ENCODE data around the gene BCAS3.

BCAS3 gene

DNA sequence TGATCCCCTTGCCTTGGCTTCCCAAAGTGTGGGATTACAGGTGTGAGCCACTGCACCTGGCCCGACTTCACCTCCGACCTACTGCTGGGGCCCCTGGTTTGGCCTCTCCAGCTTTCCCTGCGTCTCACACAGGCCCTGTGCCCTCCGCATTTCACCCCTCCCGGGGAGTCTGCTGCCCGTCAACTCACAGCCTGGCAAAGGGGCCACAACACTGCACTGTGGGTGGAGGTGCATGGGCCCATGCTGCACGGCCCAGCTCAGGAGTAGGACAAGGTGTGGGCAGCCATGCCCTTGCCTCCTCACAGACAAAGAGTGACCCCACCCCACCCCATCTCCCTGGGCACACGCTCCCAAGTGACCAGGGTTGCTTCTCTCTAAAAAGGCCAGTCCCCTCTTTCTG, 709.4 kb downstream of the BCAS3 start:
- no peak overlapping the region for H3K4me3 Mint-ChIP-seq
- no peak for ATAC-seq (replicated peaks; ENCODE audit: extremely low read depth, poor library complexity, severe bottlenecking)
- H3K27me3 Mint-ChIP-seq, result no peaks in the 10 kb centered on the region

DNA sequence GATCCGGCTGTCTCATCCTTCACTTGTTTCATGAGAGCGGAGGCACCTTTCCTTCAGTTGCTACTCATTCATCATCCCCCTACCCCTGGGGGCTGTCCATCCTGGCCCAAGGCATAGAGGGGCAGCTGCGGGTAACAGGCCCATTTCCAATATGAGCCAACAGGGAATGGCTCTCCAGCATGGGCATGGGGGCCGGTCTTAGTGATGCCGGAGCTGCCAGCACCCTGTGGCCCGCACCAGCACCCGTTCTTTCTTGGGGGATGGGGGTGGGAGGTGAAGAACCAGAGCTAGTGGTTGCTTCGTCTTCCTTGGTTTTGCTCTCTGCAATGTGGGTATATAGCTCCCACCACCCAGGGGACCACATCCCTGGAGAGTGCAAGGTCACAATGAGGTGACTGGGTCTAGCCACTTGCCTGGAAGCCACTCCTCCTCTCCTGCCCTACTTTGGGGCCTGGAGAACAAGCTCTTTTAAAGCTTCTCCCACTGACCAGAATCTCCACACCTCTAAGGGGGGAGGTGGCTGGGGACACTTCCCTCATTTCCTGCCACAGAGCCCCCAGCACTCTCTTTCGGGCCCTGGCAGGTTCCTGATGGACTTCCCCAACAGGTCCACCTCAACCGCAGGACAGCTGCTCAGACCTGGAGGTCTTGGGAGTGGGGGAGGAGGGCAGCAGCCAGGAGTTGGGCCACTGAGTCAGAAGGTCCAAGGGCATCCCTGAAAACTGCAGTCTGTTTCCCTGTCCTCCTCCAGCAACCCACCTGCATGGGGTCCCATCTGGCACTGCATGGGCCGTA, 710.1 kb downstream of the BCAS3 start:
- Mint-ChIP-seq H3K36me3 (ENCODE audit: insufficient read depth) (peaks cover 4% of the 10 kb centered on the region), H3K9me3 (no peaks in the 10 kb centered on the region), H3K4me3 (no peak overlapping the region), H3K4me1 (peaks cover 7% of the 10 kb centered on the region), H3K27ac (ENCODE audit: low read depth) (no peak overlapping the region), H3K27me3 (no peaks in the 10 kb centered on the region)
- no peak for ATAC-seq (replicated peaks; ENCODE audit: extremely low read depth, poor library complexity, severe bottlenecking)
- DNase-seq (ENCODE audit: low spot score in 2 of 2), result no peak

More for the DNA sequence above, 709.4 kb downstream of the BCAS3 start:
- Mint-ChIP-seq H3K27ac (ENCODE audit: low read depth) (no peak overlapping the region), H3K9me3 (no peaks in the 10 kb centered on the region), H3K36me3 (ENCODE audit: insufficient read depth) (peaks cover 3% of the 10 kb centered on the region), H3K4me1 (peaks cover 7% of the 10 kb centered on the region)
- no peak for DNase-seq (ENCODE audit: low spot score in 2 of 2)

DNA sequence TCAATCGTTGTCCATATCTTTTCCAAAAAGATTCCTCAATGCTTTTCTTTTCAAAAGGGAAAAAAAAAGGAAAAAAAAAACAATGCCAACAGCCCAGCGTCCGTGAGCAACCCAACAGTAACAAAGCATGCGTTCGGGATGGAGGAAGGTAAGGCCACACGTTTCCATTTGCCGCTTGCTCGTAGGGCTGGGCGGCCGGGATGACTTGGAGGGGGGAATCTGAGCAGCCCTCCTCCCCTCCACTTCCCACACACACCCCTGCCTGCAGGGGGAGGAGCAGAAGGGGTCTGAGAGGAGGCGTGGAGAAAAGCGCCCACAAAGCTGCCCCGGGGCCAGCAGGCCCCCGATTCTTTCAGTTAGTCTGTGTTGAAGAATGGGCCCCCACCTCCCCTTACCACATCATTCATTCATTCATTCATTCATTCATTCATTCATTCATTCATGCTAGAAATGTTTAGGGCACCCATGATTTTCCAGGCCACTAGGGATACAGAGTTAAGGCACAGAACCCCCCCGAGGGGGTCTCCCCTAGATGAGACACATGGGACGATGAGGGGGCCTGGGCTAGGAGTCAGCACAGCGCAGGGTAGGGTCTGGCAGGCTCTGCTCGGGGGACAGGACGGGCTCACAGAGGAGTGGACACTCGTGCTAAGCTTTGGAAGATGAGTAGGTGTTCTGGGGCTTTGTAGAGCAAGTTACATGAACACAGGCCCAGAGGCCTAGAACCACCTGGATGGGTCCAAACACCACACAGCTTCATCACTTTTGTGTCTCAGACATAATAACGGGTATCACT, 711.1 kb downstream of the BCAS3 start:
- Mint-ChIP-seq H3K9me3 (no peaks in the 10 kb centered on the region), H3K36me3 (ENCODE audit: insufficient read depth) (peaks cover 6% of the 10 kb centered on the region), H3K4me3 (no peak overlapping the region), H3K27ac (ENCODE audit: low read depth) (no peak overlapping the region), H3K4me1 (peaks cover 7% of the 10 kb centered on the region), H3K27me3 (no peaks in the 10 kb centered on the region)
- DNase-seq (ENCODE audit: low spot score in 2 of 2), result no peak
- no peak for ATAC-seq (replicated peaks; ENCODE audit: extremely low read depth, poor library complexity, severe bottlenecking)

DNA sequence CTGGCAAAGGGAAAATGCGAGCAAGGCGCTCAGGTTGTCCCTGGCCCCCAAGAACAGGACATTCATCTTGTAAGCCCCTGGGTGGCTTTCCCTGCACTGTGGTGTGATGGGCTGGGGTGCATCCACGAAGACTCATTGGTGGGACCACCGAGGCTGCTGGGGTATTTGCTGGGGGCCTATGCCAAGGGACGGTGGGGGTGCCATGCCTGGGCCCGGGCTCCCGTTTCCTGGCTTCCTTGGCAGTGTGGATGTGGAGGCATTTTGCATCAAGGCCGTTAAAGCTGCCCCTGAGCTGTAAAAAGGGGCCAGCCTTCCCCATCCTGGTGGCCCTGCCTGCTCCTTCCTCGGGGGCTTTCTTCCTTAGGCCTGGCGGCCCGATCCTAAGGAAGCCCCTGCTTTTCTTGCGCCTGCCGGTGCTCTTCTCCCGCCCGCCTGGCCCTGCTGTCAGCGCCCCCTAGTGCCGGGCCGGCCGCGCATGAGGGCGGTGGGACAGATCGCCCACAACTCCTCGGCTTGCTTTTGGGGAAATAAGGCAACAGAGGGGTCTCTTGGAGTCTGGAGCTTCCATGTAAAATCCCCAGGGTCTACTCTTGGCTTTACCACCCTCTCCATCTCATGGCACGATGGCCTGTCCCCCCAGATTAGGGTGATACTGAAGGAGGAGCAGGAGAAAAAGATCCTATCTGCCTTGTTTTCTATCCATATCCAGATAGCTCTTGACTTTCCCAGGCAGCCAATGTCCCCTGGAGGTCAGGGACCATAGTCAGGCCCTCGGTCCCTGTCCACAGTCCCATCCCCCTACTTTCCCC, 712.2 kb downstream of the BCAS3 start:
- DNase-seq (ENCODE audit: low spot score in 2 of 2) (no peak), ATAC-seq (replicated peaks; ENCODE audit: extremely low read depth, poor library complexity, severe bottlenecking) (no peak)
- Mint-ChIP-seq H3K27ac (ENCODE audit: low read depth) (no peak overlapping the region), H3K9me3 (no peaks in the 10 kb centered on the region), H3K36me3 (ENCODE audit: insufficient read depth) (peaks cover 4% of the 10 kb centered on the region), H3K27me3 (peaks cover under 1% of the 10 kb centered on the region), H3K4me1 (peaks cover 7% of the 10 kb centered on the region), H3K4me3 (no peak overlapping the region)

DNA sequence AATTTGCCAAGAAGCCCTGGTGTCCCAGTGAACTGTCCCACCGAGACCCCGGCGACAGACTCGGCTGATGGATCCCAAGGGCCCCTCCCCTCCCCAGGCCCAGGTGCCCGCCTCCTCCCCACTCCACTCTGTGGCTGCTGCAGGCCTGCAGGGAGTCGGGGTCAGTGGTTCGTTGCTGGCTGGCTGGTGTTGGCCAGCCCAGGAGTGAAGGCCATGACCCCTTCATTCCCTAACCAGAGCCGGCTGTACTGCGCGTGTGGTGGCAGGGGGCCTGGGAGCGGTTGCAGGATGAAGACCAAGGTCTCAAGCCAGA, 712.8 kb downstream of the BCAS3 start:
- no peaks in the 10 kb centered on the region for H3K9me3 Mint-ChIP-seq
- peaks cover 6% of the 10 kb centered on the region for H3K36me3 Mint-ChIP-seq (ENCODE audit: insufficient read depth)
- ATAC-seq (replicated peaks; ENCODE audit: extremely low read depth, poor library complexity, severe bottlenecking) (no peak), DNase-seq (ENCODE audit: low spot score in 2 of 2) (no peak)
- peaks cover 7% of the 10 kb centered on the region for H3K4me1 Mint-ChIP-seq
- peaks cover 6% of the 10 kb centered on the region for H3K27me3 Mint-ChIP-seq
- no peak overlapping the region for H3K27ac Mint-ChIP-seq (ENCODE audit: low read depth)
- no peak overlapping the region for H3K4me3 Mint-ChIP-seq

DNA sequence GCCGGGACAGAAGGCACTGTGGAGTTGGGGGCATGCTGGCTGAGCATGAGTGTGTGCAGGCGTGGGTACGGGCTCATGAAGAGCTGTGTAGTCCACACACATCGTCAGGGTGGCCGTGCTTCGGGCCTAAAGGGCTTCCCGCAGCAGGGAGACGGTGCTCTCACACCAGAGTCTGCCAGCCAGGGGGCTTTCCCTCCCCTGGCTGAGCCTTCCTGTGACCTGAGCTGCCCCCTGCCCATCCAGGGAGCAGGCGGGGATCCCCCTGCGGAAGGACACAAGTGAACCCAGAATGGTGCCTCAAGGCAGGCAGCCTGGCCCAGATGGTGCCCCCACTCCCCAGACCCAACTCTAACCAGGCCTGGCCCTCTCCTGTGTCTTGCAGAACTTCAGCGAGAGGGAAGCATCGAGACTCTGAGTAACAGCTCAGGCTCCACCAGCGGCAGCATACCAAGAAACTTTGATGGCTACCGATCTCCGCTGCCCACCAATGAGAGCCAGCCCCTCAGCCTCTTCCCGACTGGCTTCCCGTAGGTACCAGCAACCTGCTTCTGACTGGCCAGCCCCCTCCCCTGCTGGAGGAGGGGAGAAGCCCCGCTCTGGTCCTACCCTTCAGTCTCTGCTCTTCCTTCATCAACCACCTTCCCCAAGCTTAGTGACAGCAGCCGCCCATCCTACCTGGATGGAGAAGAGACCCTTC, 714.1 kb downstream of the BCAS3 start:
- peaks cover 14% of the 10 kb centered on the region for H3K27me3 Mint-ChIP-seq
- no peak overlapping the region for H3K4me3 Mint-ChIP-seq
- ATAC-seq (replicated peaks; ENCODE audit: extremely low read depth, poor library complexity, severe bottlenecking) (no peak), DNase-seq (ENCODE audit: low spot score in 2 of 2) (no peak)
- H3K36me3 Mint-ChIP-seq (ENCODE audit: insufficient read depth), result peaks cover 7% of the 10 kb centered on the region
- no peaks in the 10 kb centered on the region for H3K9me3 Mint-ChIP-seq
- H3K27ac Mint-ChIP-seq (ENCODE audit: low read depth), result no peak overlapping the region
- H3K4me1 Mint-ChIP-seq, result peaks cover 7% of the 10 kb centered on the region

DNA sequence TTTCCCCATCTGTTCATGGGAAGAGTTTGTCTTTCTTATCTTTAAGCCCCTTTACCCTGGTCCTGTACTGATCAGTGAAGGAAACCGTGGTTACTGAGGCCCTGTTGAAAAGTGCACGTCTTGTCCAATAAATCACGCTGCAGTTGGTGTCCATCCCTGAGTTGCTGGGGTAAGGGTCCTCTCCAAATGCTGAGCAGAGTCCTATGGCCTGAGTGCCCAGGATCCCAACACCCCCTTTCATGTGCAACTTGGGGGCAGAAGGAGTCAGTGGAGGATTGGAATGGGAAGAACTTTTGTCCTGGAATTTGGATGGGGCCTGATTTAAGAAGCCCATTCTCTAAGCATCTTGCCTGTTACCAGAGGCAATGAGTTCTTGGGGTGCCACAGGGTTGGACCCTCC, 715.0 kb downstream of the BCAS3 start:
- Mint-ChIP-seq H3K27ac (ENCODE audit: low read depth) (no peak overlapping the region), H3K4me3 (no peak overlapping the region), H3K9me3 (no peaks in the 10 kb centered on the region), H3K36me3 (ENCODE audit: insufficient read depth) (peaks cover 7% of the 10 kb centered on the region), H3K4me1 (peaks cover 7% of the 10 kb centered on the region), H3K27me3 (peaks cover 16% of the 10 kb centered on the region)
- ATAC-seq (replicated peaks; ENCODE audit: extremely low read depth, poor library complexity, severe bottlenecking) (no peak), DNase-seq (ENCODE audit: low spot score in 2 of 2) (no peak)

DNA sequence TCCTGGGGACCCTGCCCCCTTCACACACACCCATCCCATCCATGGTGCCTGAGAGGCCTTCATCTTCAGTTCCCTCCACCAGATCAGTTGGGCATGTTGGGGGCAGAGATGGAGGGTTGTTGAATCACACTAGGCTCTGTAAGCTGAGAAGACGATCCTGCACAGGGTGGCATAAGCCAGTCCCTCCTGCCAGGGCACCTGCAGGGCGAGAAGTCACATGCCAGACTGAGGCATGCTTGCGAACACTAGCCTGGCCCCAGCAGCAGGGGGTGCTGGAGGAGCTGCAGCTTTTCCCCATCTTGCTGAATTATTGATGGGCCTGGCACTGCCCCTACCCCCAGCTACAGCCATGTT, 715.9 kb downstream of the BCAS3 start:
- DNase-seq (ENCODE audit: low spot score in 2 of 2), result no peak
- ATAC-seq (replicated peaks; ENCODE audit: extremely low read depth, poor library complexity, severe bottlenecking), result no peak

DNA sequence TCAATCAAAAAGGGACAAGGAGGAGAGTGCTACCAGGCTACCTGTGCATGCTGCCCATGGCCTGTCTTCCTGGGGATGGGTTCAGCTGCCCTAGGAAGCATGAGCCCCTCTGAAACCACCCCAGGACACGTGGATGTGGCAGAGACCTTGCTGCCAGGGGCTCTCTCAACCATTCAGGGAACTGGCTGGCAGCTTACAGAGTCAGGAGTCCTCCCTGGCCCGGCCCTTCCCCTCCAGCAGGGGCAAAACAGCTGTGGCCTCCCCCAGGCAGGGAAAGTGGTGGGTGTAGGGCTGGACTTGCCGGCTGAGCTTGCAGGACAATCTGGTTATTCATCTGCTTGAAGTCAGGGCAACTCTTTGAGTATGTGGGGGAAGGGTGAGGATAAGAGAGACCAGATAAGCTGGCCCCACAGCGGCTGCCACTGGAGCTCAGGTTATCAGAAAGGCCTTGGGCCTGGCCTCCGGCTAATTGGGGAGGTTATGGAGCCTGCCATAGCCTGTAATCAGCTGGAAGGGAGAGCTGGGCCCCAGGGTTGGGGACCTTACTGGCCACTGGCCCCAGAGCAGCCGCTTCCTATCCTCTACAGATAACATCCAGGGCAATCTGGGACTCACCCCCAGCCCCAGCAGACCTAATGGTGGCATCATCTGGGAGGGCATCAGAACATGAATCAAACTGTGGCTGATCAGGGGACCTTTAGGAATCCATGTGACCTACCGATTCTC, 716.4 kb downstream of the BCAS3 start:
- H3K27ac Mint-ChIP-seq (ENCODE audit: low read depth), result no peak overlapping the region
- ATAC-seq (replicated peaks; ENCODE audit: extremely low read depth, poor library complexity, severe bottlenecking), result no peak
- H3K36me3 Mint-ChIP-seq (ENCODE audit: insufficient read depth), result peaks cover 12% of the 10 kb centered on the region
- no peaks in the 10 kb centered on the region for H3K9me3 Mint-ChIP-seq
- DNase-seq (ENCODE audit: low spot score in 2 of 2), result no peak
- no peak overlapping the region for H3K4me3 Mint-ChIP-seq
- H3K27me3 Mint-ChIP-seq, result peaks cover 29% of the 10 kb centered on the region
- H3K4me1 Mint-ChIP-seq, result peaks cover 15% of the 10 kb centered on the region

More for the DNA sequence above, 715.9 kb downstream of the BCAS3 start:
- H3K4me3 Mint-ChIP-seq, result no peak overlapping the region
- no peaks in the 10 kb centered on the region for H3K9me3 Mint-ChIP-seq
- H3K27ac Mint-ChIP-seq (ENCODE audit: low read depth), result no peak overlapping the region
- peaks cover 11% of the 10 kb centered on the region for H3K36me3 Mint-ChIP-seq (ENCODE audit: insufficient read depth)
- H3K27me3 Mint-ChIP-seq, result peaks cover 24% of the 10 kb centered on the region
- peaks cover 16% of the 10 kb centered on the region for H3K4me1 Mint-ChIP-seq

DNA sequence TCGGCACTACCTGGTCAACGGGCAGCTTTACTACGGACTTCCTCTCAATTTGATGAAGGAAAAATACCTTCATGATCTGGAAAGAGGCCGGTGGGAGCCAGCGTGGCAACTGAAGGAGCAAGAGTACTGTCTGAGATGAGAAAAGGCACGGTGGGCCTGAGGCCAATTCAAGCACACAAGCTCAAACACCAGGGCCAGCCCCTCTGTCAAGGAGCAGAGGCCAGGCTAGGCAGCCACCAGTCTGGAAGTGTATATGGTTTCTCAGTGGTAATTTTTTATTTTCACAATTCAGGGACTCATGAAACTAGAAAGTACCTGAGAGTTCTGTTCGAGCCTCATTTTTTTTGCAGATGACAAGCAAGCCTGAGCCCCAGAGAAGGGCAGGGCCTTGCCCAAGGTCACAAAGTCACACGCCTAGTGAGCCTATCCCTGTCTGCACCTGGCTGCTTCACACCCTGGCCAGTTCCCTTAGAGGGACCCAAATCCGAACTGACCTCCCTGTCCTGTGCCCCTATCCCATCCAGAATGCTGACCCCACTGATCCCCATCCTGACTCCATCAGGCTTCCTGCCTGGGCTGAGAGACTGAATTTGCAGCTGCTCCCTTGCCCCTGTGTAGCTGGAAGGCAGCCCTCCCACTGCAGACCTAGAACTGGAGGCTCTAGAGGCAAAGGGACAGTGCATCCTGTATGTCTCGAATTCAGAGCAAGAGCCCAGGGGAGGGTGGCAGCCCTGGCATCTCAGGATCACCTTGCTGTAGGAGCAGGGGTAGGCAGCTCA, 717.2 kb downstream of the BCAS3 start:
- peaks cover 29% of the 10 kb centered on the region for H3K27me3 Mint-ChIP-seq

DNA sequence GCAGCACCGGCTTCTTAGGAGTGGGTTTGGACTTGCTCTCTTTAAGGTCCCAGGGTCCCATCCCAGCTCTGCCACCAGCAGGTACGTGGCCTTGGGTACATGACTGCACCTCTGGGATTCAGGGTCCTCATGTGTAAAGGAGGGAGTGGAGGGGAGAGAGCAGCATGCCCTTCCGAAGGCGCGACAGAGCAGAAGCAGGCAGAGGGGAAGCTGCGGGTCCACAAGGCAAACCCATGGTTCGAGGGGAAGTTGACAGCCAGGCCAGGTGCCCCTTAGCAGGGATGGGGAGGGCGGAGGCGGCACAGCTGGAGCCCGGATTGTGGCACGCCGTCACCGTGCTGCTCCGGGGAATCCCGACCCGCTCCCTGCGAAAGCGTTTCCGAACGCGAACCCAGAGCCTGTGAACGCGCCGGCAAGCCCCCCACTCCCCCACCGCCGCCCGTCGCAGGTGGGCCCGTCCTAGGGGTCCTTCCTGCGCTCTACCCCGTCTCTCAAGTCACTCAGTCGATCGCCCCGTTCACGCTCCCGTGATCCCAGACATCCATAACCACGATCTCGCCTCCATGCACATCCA, 717.8 kb downstream of the BCAS3 start:
- Mint-ChIP-seq H3K27me3 (peaks cover 29% of the 10 kb centered on the region), H3K4me1 (peaks cover 12% of the 10 kb centered on the region), H3K27ac (ENCODE audit: low read depth) (no peak overlapping the region), H3K36me3 (ENCODE audit: insufficient read depth) (peaks cover 12% of the 10 kb centered on the region), H3K9me3 (no peaks in the 10 kb centered on the region), H3K4me3 (no peak overlapping the region)
- ATAC-seq (replicated peaks; ENCODE audit: extremely low read depth, poor library complexity, severe bottlenecking) (no peak), DNase-seq (ENCODE audit: low spot score in 2 of 2) (no peak)

More for the DNA sequence above, 717.2 kb downstream of the BCAS3 start:
- Mint-ChIP-seq H3K9me3 (no peaks in the 10 kb centered on the region), H3K4me1 (peaks cover 12% of the 10 kb centered on the region), H3K4me3 (no peak overlapping the region), H3K27ac (ENCODE audit: low read depth) (no peak overlapping the region), H3K36me3 (ENCODE audit: insufficient read depth) (peaks cover 12% of the 10 kb centered on the region)
- DNase-seq (ENCODE audit: low spot score in 2 of 2), result no peak
- no peak for ATAC-seq (replicated peaks; ENCODE audit: extremely low read depth, poor library complexity, severe bottlenecking)

Measured in central memory CD8-positive, alpha-beta T cell (primary cell).